ENCODE measurements around the gene KRTAP15-1.

GRCh38 chr21:30395731-30396130 lies 44.3 kb upstream of the KRTAP15-1 start, which contains the start of gene KRTAP13-1:
- TF ChIP-seq, protein P1, sequence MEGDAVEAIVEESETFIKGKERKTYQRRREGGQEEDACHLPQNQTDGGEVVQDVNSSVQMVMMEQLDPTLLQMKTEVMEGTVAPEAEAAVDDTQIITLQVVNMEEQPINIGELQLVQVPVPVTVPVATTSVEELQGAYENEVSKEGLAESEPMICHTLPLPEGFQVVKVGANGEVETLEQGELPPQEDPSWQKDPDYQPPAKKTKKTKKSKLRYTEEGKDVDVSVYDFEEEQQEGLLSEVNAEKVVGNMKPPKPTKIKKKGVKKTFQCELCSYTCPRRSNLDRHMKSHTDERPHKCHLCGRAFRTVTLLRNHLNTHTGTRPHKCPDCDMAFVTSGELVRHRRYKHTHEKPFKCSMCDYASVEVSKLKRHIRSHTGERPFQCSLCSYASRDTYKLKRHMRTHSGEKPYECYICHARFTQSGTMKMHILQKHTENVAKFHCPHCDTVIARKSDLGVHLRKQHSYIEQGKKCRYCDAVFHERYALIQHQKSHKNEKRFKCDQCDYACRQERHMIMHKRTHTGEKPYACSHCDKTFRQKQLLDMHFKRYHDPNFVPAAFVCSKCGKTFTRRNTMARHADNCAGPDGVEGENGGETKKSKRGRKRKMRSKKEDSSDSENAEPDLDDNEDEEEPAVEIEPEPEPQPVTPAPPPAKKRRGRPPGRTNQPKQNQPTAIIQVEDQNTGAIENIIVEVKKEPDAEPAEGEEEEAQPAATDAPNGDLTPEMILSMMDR (conservative IDR thresholded peaks at IDR 0.05; ENCODE audit: low read depth, low read length): no peak
- no peak for TF ChIP-seq EZH2 (IDR thresholded peaks at IDR 0.05; ENCODE audit: borderline replicate concordance, low read depth, low read length, poor library complexity, severe bottlenecking)

Data from A673 (cell line).